ENCODE results near the gene KLHL21. TPM values are rescaled to one million over a fixed set of nuclear protein-coding genes. Genes with fewer than 3 reads are reported as not detected.
A peak's percentile ranks its signal among the peaks of the same experiment; 100 is the strongest.

KLHL21 gene
- total and polyA plus RNA-seq, 2 of the 4 experiments (the other 2 are of a cell fraction): 12.0 to 36.7 TPM

- dilution Hi-C loops (cut with HindIII; ENCODE audit: low sequenced_read_pairs, unreplicated experiment): no loop called here
- Histone ChIP-seq H3K4me1 (ENCODE audit: control insufficient read depth, insufficient read depth, low read length) (peaks cover 5% of the 10 kb centered on the region), H3K4ac (ENCODE audit: low read depth, low read length) (peak within 1 kb of the TSS; percentile 39; the same call in 1 of the 2 replicates), H3K23ac (ENCODE audit: low read depth, low read length) (0 out of 2 replicates have a peak within 1 kb of the TSS, but pooled peaks have one; percentile 59), H3K36me3 (ENCODE audit: control insufficient read depth, insufficient read depth, low read length) (peaks cover 6% of the 10 kb centered on the region), H2BK15ac (ENCODE audit: low read depth, low read length) (no peak within 1 kb of the TSS), H3K79me1 (ENCODE audit: low read depth in 1 of 2, low read length in 2 of 2) (peaks cover 14 to 25% of the 10 kb centered on the region in 2 experiments), H2BK20ac (ENCODE audit: low read depth, low read length) (no peak within 1 kb of the TSS), H2AK5ac (ENCODE audit: low read depth, low read length) (peak within 1 kb of the TSS; percentile 59), H3K9me3 (ENCODE audit: control insufficient read depth, insufficient read depth, low read length) (no peaks in the 10 kb centered on the region), H2BK5ac (ENCODE audit: low read depth, low read length, poor library complexity, severe bottlenecking) (peak within 1 kb of the TSS; percentile 56), H3K4me3 (ENCODE audit: insufficient read depth, low read depth, low read length) (peak within 1 kb of the TSS; percentile 75), H3K9me1 (ENCODE audit: insufficient read depth, low read length) (peaks cover 4% of the 10 kb centered on the region; the same call in 1 of the 2 replicates), H3K4me2 (ENCODE audit: low read depth, low read length) (peak within 1 kb of the TSS; percentile 96), H3K56ac (ENCODE audit: extremely low read depth, insufficient read depth, low read length) (peak within 1 kb of the TSS; percentile 58; the same call in 1 of the 2 replicates), H3K18ac (ENCODE audit: low read depth, low read length) (no peak within 1 kb of the TSS), H2BK120ac (ENCODE audit: low read depth, low read length) (0 out of 2 replicates have a peak within 1 kb of the TSS, but pooled peaks have one; percentile 44), H3K27ac (ENCODE audit: insufficient read depth, low read length) (peak within 1 kb of the TSS; percentile 64; the same call in 1 of the 2 replicates), H3K14ac (replicated peaks; ENCODE audit: low read depth, low read length) (peak within 1 kb of the TSS; percentile 44; the same call in 1 of the 2 replicates), H4K5ac (ENCODE audit: low read depth, low read length) (peak within 1 kb of the TSS; percentile 10), H2AFZ (replicated peaks; ENCODE audit: low read length, poor library complexity) (peak within 1 kb of the TSS; percentile 95), H4K8ac (ENCODE audit: low read depth in 2 of 2, low read length in 2 of 2) (peak within 1 kb of the TSS; percentile 85 to 88), H2AK9ac (replicated peaks; ENCODE audit: low read depth, low read length, poor library complexity) (peak within 1 kb of the TSS; percentile 96), H4K20me1 (ENCODE audit: insufficient read depth, low read length) (0 out of 2 replicates have a peak, but pooled peaks cover 9% of the 10 kb centered on the region), H3K27me3 (ENCODE audit: control insufficient read depth, insufficient read depth, low read length) (no peaks in the 10 kb centered on the region), H4K91ac (ENCODE audit: insufficient read depth, low read depth, low read length) (peak within 1 kb of the TSS; percentile 41; the same call in 1 of the 2 replicates), H3K9ac (ENCODE audit: low read depth, low read length) (peak within 1 kb of the TSS; percentile 48)
- ChIA-PET CTCF (interaction anchor here (0.6 to 1.2 kb wide), 7 partner anchors 11 to 1505 kb away, joined by 3 to 7 read pairs (median 4); no protein-coding TSS in a partner anchor), POLR2A (ENCODE audit: unreplicated experiment) (no interaction called here)
- 9% methylated on average over 26 of the region's 87 CpGs; no CpG with 5 or more reads in 1 of the 2 experiments for WGBS, 2 experiments (ENCODE audit: extremely low coverage in 2 of 2, insufficient read length in 1 of 2)
- ATAC-seq (ENCODE audit: low read depth) (peak; percentile 99), DNase-seq (peak; percentile 85)
- in situ Hi-C loops (cut with MboI; ENCODE audit: low sequenced_read_pairs): no loop called here
- no TSS peak for BruUV-seq (replicated peaks)
- intact Hi-C loops (cut with micrococcal nuclease): loop anchor here (1.0 kb wide), 1 partner anchor 68 kb away; no protein-coding TSS in a partner anchor
- TF ChIP-seq CHD1 (IDR thresholded peaks at IDR 0.05; ENCODE audit: low read depth, low read length) (no peak), MXI1 (IDR thresholded peaks at IDR 0.05; ENCODE audit: borderline replicate concordance, low read depth, low read length) (peak; percentile 77; the same call in 1 of the 2 replicates), RCOR1 (IDR thresholded peaks at IDR 0.05; ENCODE audit: insufficient replicate concordance, low read length) (no peak), MAFK (IDR thresholded peaks at IDR 0.05; ENCODE audit: low read depth, low read length) (no peak), POLR2A (IDR thresholded peaks at IDR 0.05; ENCODE audit: low read depth, low read length) (peak; percentile 80), FOS (IDR thresholded peaks at IDR 0.05; ENCODE audit: low read depth, low read length) (no peak), RFX5 (IDR thresholded peaks at IDR 0.05; ENCODE audit: low read depth, low read length) (no peak), CEBPB (IDR thresholded peaks at IDR 0.05; ENCODE audit: low read depth, low read length) (0 out of 2 replicates have a peak, but pooled peaks have one; percentile 20), RAD21 (IDR thresholded peaks at IDR 0.05; ENCODE audit: low read length) (peak; percentile 75), CTCF (conservative IDR thresholded peaks at IDR 0.05; ENCODE audit: low read depth, low read length) (peak; percentile 92), SMC3 (IDR thresholded peaks at IDR 0.05; ENCODE audit: low read depth, low read length) (peak; percentile 67)
- TF ChIP-seq, protein P1, sequence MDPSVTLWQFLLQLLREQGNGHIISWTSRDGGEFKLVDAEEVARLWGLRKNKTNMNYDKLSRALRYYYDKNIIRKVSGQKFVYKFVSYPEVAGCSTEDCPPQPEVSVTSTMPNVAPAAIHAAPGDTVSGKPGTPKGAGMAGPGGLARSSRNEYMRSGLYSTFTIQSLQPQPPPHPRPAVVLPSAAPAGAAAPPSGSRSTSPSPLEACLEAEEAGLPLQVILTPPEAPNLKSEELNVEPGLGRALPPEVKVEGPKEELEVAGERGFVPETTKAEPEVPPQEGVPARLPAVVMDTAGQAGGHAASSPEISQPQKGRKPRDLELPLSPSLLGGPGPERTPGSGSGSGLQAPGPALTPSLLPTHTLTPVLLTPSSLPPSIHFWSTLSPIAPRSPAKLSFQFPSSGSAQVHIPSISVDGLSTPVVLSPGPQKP (IDR thresholded peaks at IDR 0.05; ENCODE audit: borderline replicate concordance, low read depth, low read length): no peak
Observed at GRCh38 chr1:6554031-6554906, 48.4 kb downstream of the KLHL21 start, which contains the start of gene NOL9. Gene NOL9, minus strand, starts transcription at chr1:6554513. Its CDS starts 11 bp downstream, at chr1:6554502.
